GM19467 (cell line): ENCODE measurements around the gene SPATA33.
A peak's percentile ranks its signal among the peaks of the same experiment; 100 is the strongest.
"Not testable (repeated sequence)": the region's sequence is repeated elsewhere in the genome, so short reads cannot be mapped to it uniquely, and the experiment has no call there.

ENCODE experiments used
- ATAC-seq: cut with Tn5 transposase; IDR thresholded peaks from one replicate; pipeline ENCODE4 v1.9.1; 2021; ENCODE audit warnings: mild to moderate bottlenecking, moderate library complexity; ENCODE audit not compliant: unreplicated experiment

SPATA33 gene

GRCh38 chr16:89658221-89658879 is 714 bp downstream of the SPATA33 start:
- no peak for ATAC-seq

GRCh38 chr16:89660146-89660545 is 2.5 kb downstream of the SPATA33 start:
- no peak for ATAC-seq

- no peak for ATAC-seq
These were observed 3.6 kb downstream of the SPATA33 start for GRCh38 chr16:89661215-89661614.

- not testable (repeated sequence) for ATAC-seq
These were observed 6.6 kb downstream of the SPATA33 start for GRCh38 chr16:89664238-89664637.

GRCh38 chr16:89667000-89667399 is 9.4 kb downstream of the SPATA33 start:
- ATAC-seq, result not testable (repeated sequence)

- no peak for ATAC-seq
These were observed 10.0 kb downstream of the SPATA33 start for GRCh38 chr16:89667633-89668032.

- no peak for ATAC-seq
These were observed 11.1 kb downstream of the SPATA33 start for GRCh38 chr16:89668790-89669158.

- ATAC-seq, result no peak
These were observed 12.1 kb downstream of the SPATA33 start for GRCh38 chr16:89669755-89670154.

GRCh38 chr16:89670496-89671431 is 13.1 kb downstream of the SPATA33 start:
- no peak for ATAC-seq

GRCh38 chr16:89671565-89671964 is 13.9 kb downstream of the SPATA33 start:
- ATAC-seq, result not testable (repeated sequence)

GRCh38 chr16:89672177-89672941 is 14.7 kb downstream of the SPATA33 start:
- no peak for ATAC-seq

- no peak for ATAC-seq
These were observed 20.6 kb downstream of the SPATA33 start for GRCh38 chr16:89678258-89678657.

- ATAC-seq, result no peak
These were observed 28.3 kb downstream of the SPATA33 start for GRCh38 chr16:89685916-89686315.

GRCh38 chr16:89686520-89687091 is 29.0 kb downstream of the SPATA33 start, which contains the start of gene CDK10:
Gene CDK10, plus strand, starts transcription at chr16:89686689. Its CDS starts 22 bp downstream, at chr16:89686711.
- ATAC-seq, result peak; percentile 69

GRCh38 chr16:89687092-89687940 is 29.7 kb downstream of the SPATA33 start:
- peak; percentile 45 for ATAC-seq

- no peak for ATAC-seq
These were observed 30.8 kb downstream of the SPATA33 start for GRCh38 chr16:89688395-89688794.

- ATAC-seq, result no peak
These were observed 31.5 kb downstream of the SPATA33 start for GRCh38 chr16:89689142-89689541.

- ATAC-seq, result not testable (repeated sequence)
These were observed 32.0 kb downstream of the SPATA33 start for GRCh38 chr16:89689621-89690020.

GRCh38 chr16:89690392-89690901 is 32.8 kb downstream of the SPATA33 start:
- ATAC-seq, result no peak
